Astrocyte (in vitro differentiated cells and primary cell): ENCODE data around the gene USP1.

ENCODE experiments used
- CTCF ChIP-seq: IDR thresholded peaks from 2 replicates; pipeline ENCODE4 v1.5.1; 2011; ENCODE audit warnings: low read depth, mild to moderate bottlenecking, inconsistent platforms, low read length, moderate library complexity; ENCODE audit not compliant: insufficient read depth
- EZH2 ChIP-seq: IDR thresholded peaks from 2 replicates; pipeline ENCODE4 v1.6.1; 2012; ENCODE audit warnings: mild to moderate bottlenecking, low read length, inconsistent platforms; ENCODE audit not compliant: insufficient read depth

GRCh38 chr1:62420214-62420613, 16.6 kb upstream of the USP1 start:
- no peak for TF ChIP-seq EZH2
- no peak for TF ChIP-seq CTCF
